ENCODE data around the gene CCDC91.

The CCDC91 gene, protein sequence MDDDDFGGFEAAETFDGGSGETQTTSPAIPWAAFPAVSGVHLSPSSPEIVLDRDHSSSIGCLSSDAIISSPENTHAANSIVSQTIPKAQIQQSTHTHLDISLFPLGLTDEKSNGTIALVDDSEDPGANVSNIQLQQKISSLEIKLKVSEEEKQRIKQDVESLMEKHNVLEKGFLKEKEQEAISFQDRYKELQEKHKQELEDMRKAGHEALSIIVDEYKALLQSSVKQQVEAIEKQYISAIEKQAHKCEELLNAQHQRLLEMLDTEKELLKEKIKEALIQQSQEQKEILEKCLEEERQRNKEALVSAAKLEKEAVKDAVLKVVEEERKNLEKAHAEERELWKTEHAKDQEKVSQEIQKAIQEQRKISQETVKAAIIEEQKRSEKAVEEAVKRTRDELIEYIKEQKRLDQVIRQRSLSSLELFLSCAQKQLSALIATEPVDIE

DNA sequence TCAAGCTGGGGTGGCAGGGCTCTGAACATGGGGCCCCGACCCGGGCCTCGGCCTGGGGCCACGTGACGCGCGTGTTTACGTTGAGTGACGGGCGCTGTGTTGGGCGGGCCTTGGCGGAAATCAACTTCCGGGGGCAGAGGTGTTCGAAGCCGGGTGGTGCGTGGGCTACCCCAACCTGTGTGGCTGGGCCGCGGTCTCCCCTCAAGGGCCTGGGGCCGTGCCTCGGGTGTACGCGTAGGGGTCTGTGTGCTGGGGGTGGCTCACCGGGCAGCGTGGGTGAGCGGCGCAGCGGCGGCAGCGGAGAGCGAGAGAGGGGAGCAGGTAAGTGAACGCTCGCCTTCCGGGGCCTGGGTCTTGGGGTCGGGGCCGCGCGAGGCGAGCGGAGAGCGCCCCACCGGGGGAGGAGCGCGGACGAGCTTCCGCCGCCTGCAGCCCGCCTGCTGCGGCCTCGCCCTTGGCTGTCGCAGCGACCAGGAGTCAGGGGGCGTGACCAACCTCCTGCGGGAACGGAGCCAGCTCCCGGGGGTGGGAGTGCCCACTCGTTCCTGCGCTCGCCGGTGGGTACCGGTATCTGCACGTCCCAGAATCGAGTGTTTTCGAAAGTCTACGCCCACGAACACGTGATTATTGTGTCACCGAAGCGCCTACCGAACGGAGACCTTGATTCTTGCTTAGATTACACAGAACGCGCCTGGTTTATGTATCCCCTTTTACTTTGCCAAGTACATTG, at the start of gene CCDC91:
Gene CCDC91 (plus strand): TSS at position 136 of the 730 bp plus-strand sequence. CDS start 66,760 bp downstream, outside the sequence.
- peak; percentile 80 for DNase-seq (ENCODE audit: low read depth)

DNA sequence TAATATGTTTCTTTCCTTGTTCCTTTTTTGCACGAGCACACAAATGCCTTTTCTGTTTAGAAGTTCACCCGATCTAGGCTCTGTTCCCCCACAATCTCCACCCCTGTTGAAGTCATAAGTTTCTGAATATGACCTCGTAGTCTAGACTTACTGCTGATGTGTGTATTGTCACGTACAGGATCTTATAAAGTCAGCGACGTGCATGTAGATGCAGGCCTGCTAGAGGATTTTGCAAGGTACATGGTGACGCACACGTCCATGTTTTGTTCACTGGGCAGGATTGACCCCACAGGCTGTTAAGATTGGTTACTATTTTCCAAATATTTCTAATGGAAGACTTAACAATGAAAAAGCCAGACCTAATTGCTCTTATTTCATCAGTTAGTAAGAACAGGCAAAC, 46.2 kb upstream of the CCDC91 start:
- DNase-seq (ENCODE audit: low read depth), result no peak

DNA sequence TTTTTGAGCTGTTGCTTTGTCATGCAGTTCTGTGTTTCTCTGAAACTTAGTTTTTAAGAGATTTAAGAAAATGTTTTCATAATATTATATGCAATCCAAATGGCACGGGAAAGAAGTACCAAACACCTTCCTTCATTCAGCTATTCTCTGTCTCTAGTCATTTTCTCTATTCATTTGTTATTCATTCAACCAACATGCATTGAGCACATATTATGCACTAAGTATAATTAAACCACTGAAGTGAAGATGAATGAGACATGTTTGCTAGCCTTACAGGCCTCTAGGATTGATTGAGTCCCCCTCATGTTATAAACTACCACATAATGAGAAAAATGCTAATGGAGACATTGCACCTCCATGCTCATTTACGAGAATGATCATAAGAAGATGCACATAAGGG, 45.7 kb upstream of the CCDC91 start:
- DNase-seq (ENCODE audit: low read depth), result no peak

- no peak for DNase-seq (ENCODE audit: low read depth)
Observed at GRCh38 chr12:28145216-28145615, 45.0 kb upstream of the CCDC91 start.

DNA sequence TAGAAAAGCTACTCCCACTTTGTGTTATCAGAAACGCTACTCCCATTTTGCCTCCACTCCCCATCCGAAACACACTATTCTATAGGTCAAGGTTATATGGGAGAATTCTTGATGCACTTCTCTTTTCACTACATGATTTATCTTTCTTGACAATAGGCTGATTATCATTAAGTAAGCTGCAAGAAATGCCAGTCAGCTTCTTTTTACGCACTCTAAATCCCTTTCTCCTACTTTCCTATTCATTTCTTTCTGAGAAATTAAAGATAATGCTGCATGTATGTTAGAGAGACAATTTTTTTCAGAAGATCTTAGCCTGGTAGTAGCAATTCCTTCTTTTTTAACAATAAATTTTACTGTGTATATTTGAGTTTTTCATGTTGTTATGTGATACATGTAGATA, 41.0 kb upstream of the CCDC91 start:
- no peak for DNase-seq (ENCODE audit: low read depth)

GRCh38 chr12:28156362-28156761, 33.9 kb upstream of the CCDC91 start:
- no peak for DNase-seq (ENCODE audit: low read depth)

DNA sequence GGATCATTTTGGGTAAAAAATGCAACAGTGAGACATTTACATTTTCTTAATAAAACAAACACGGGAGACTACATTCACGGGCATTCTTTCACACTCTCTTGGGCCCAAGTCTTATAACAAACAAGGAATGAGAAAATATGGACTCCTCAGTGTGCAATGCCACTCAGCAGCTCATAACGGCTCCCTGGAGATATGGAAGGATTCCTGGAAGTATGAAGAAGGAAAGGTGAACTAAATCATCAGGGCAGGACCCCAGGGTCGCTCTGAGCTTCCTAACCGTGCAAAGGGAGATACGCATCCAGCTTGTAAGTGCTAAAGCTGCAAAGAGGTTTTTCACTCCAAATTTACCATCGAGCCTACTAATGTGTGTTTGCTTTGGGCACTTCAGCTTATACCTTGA, 33.5 kb upstream of the CCDC91 start:
- no peak for DNase-seq (ENCODE audit: low read depth)

DNA sequence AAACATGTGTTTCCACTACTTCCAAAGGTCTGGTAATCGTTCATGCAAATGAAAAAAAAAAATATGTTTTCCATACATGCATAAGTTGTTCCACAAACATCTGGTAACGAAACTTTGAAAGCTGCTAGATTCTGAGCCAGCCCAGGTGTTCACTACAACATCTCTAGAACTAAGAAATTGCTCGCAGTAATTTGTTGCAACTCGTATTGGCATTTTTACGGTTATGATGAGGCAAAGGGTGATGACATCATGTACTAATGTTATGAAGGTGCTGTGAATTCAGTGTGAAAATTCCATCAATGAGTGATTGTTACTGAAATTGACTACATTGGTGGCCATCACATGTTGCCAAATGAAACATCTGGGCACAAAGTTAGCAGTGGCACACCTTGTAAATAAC, 31.9 kb upstream of the CCDC91 start:
- DNase-seq (ENCODE audit: low read depth), result no peak

- no peak for DNase-seq (ENCODE audit: low read depth)
Observed at GRCh38 chr12:28159688-28160087, 30.6 kb upstream of the CCDC91 start.

GRCh38 chr12:28161697-28162096, 28.6 kb upstream of the CCDC91 start:
- DNase-seq (ENCODE audit: low read depth), result no peak

GRCh38 chr12:28162697-28163096, 27.6 kb upstream of the CCDC91 start:
- no peak for DNase-seq (ENCODE audit: low read depth)

DNA sequence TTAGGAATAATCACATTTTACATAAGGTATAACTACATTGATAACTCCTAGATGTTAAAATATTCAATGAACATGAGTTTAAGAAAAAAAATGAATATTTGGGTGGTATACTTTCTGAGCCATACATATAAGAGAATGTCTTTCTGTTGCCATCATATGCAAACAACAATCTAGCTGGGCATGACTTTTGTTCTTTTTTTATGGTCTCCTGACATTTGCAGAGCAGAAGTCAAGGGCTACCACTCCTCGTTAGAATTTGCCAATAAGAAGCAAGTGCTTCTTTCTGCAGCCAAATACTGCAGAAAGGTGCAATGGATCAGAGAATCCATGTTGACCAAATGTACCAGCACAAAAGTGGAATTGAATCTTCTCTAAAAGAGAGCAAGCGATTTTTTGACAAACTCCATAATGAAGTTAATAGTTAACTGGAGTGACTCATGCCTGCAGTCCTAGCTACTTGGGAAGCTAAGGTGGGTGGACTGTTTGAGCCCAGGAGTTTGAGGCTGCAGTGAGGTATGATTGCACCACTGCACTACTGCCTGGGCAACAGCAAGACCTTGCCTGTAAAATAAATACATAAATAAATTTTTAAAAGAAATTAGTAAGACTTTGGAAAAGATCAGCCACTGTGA, 25.5 kb upstream of the CCDC91 start:
- peak; percentile 12 for DNase-seq (ENCODE audit: low read depth)

GRCh38 chr12:28167981-28168485, 22.2 kb upstream of the CCDC91 start:
- DNase-seq (ENCODE audit: low read depth), result no peak

DNA sequence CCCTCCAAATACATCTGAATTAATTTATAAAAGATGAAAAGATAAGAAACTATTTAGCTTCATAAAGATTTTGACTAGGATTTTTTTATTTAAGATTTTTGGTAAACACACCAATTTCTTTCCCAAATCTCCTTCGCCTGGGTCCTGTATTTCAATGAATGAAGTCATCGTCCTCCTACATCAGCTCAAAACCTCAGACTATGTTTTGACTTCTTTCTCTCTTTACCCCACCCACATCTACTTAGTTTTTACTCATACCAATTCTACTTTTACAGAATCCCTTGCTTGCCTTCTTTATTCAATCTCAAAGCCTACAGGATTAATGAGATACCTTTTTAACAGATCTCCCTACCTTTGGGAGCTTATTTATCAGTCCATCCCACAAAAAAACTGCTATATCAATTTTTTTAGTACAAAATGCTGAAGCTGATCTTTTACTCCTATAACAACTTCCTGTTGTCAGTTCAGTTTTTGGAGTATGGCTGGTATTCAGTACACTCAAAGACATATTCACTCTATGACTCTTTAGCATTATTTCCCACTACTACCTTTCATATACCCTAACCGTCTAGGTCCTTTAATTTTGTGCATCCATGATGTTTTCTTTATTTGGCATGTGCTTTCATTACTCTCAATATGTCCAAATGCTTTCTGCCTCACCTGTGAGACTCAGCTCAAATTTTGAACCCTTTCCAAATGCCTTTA, 18.7 kb upstream of the CCDC91 start:
- no peak for DNase-seq (ENCODE audit: low read depth)

- DNase-seq (ENCODE audit: low read depth), result peak; percentile 66
Observed at GRCh38 chr12:28172434-28173030, 17.7 kb upstream of the CCDC91 start.

- DNase-seq (ENCODE audit: low read depth), result no peak
Observed at GRCh38 chr12:28173440-28173839, 16.8 kb upstream of the CCDC91 start.

- no peak for DNase-seq (ENCODE audit: low read depth)
Observed at GRCh38 chr12:28175098-28175589, 15.1 kb upstream of the CCDC91 start.

GRCh38 chr12:28176295-28176694, 14.0 kb upstream of the CCDC91 start:
- no peak for DNase-seq (ENCODE audit: low read depth)

DNA sequence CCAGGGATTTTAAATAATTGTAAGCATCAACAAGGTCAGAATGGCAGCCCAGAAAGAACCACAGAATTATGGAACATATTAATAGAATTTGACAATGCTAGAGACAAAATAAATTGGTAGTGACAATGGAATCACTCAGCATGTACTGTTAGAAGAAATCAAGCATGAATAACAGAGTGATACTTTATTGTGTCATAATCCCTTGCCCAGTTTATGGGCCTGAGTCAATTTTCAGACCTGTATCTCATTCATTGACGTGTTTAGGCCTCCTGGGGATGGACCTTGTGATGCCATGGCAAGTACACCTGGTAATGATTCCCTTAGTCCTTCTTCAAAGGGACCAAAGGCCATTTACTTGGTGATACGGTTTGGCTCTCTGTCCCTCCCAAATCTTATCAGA, 12.8 kb upstream of the CCDC91 start:
- DNase-seq (ENCODE audit: low read depth), result no peak

GRCh38 chr12:28177905-28178304, 12.4 kb upstream of the CCDC91 start:
- DNase-seq (ENCODE audit: low read depth), result no peak

DNA sequence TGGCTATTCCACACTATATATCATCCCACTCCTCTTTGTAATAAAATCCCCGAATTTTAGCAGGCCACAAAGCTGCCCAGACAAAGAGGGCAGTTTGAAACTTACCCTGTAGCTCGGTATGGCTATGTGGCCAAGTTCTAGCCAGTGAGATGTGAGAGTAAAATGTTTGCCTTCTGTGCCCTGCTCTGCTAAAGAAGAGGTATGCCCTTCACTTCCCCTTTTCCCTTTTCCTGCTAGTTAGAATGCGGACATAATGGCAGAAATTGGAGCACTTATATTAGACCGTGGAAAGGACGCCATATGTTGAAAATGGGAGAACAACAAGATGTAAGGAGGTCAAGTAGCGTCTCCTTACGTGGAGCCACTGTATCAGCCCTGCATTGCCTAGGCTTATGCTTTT, 11.5 kb upstream of the CCDC91 start:
- DNase-seq (ENCODE audit: low read depth), result no peak
